Breast epithelium (tissue), 4 donors: ENCODE results near the gene FCHSD2. TPM values are rescaled to one million over a fixed set of nuclear protein-coding genes. Genes with fewer than 3 reads are reported as not detected.

ENCODE experiments used
- DNase-seq, 2 donors: peaks; one replicate each; pipeline ENCODE4 v3.0.0-alpha.2; 2019; ENCODE audit warnings: low spot score in 2 of 2
- H3K27ac ChIP-seq, 2 donors: fragments of 200-600 bp; sonication (generic) in 1 of 2; one replicate each; pipeline ENCODE4 v1.5.1; 2016 to 2019; ENCODE audit warnings: mild to moderate bottlenecking in 1 of 2
- H3K27me3 ChIP-seq, 2 donors: fragments of 200-600 bp; sonication (generic) in 1 of 2; one replicate each; pipeline versions ENCODE4 v1.5.1 to v1.6.0; 2017 to 2019; ENCODE audit warnings: control low read depth in 1 of 2, mild to moderate bottlenecking in 1 of 2
- H3K36me3 ChIP-seq: fragments of 200-600 bp; one replicate; pipeline ENCODE4 v1.5.1; 2019
- H3K4me1 ChIP-seq, 2 donors: fragments of 200-600 bp; sonication (generic); one replicate each; pipeline ENCODE4 v1.5.1; 2016 to 2019; ENCODE audit warnings: control low read depth in 1 of 2
- H3K4me3 ChIP-seq, 3 donors: fragments of 200-600 bp; sonication (generic); 1 replicate in 2 of 3; 2 replicates in 1 of 3; pipeline ENCODE4 v1.5.1; 2016 to 2019; ENCODE audit warnings: mild to moderate bottlenecking in 3 of 3, moderate library complexity in 2 of 3
- H3K9me3 ChIP-seq, 2 donors: fragments of 200-600 bp; sonication (generic) in 1 of 2; one replicate each; pipeline ENCODE4 v1.5.1; 2016 to 2019; ENCODE audit warnings: control low read depth in 1 of 2
- CTCF ChIP-seq, 3 donors: fragments of 450-650 bp; IDR thresholded peaks; one replicate each; pipeline ENCODE4 v1.5.1; 2016 to 2017; ENCODE audit warnings: antibody characterized with exemption in 3 of 3, mild to moderate bottlenecking in 3 of 3, moderate library complexity in 3 of 3
- POLR2A ChIP-seq: fragments of 450-650 bp; IDR thresholded peaks from one replicate; pipeline ENCODE4 v1.6.1; 2016; ENCODE audit warnings: antibody characterized with exemption, mild to moderate bottlenecking, moderate library complexity
- POLR2AphosphoS5 ChIP-seq, 3 donors: sonication (generic); formaldehyde crosslinking; IDR thresholded peaks; one replicate each; pipeline ENCODE4 v1.6.1; 2017; ENCODE audit warnings: antibody characterized with exemption in 3 of 3
- intact Hi-C: fragments of 100-400 bp; cut with DNase I; formaldehyde crosslinking; loops from one replicate; pipeline ENCODE4 v1.15.1; 2023; ENCODE audit warnings: low total_unique reads
- total RNA-seq, 3 donors: library from RNA; depleted of rRNA; stranded (reverse); fragments of >200 nt; gene quantifications; one replicate each; pipeline ENCODE4 v1.1.0, GENCODE V29; 2016

Gene FCHSD2
- total RNA-seq, 3 donors from 2014 or later, result 15.5 to 23.4 (median 19.0) TPM

GRCh38 chr11:72826191-72826941 lies 315.8 kb downstream of the FCHSD2 start:
- no peak for DNase-seq
- Histone ChIP-seq H3K4me1 (peaks cover 0 to 8% of the 10 kb centered on the region in 2 donors), H3K27ac (no peak overlapping the region), H3K4me3 (no peak overlapping the region), H3K9me3 (no peaks in the 10 kb centered on the region), H3K36me3 (no peaks in the 10 kb centered on the region), H3K27me3 (no peaks in the 10 kb centered on the region)
- no peak for TF ChIP-seq CTCF (IDR thresholded peaks at IDR 0.05)
- intact Hi-C loops, result loop anchor here (5.0 kb wide), 1 partner anchor 316 kb away; the partner anchor contains the start of gene FCHSD2

DNA sequence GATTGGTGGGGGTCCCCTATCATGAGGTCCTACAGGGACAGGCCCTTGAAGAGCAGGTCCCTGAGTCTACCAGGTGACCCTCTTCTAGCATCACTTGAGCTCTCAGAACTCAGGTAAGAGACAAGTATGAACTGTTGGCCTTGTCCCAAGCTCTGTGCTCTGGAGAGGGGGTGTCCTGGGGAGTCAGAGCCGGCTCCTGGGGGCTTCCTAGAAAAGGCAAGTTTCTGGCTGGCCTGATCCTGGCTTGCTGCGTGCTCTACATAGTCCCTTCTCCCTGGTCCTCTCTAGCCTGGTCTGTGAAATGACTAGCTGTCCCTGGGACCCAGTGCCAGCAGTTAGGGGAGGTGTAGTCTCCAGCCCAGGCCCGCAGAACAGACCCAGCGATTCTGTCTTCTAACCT lies 316.5 kb downstream of the FCHSD2 start:
- no peak overlapping the region for H3K27ac ChIP-seq
- no peaks in the 10 kb centered on the region for H3K9me3 ChIP-seq
- intact Hi-C loops, result loop anchor here (5.0 kb wide), 1 partner anchor 317 kb away; the partner anchor contains the start of gene FCHSD2
- DNase-seq, result no peak
- H3K36me3 ChIP-seq, result no peaks in the 10 kb centered on the region
- no peak overlapping the region for H3K4me3 ChIP-seq
- peaks cover 4 to 8% of the 10 kb centered on the region in 2 donors for H3K4me1 ChIP-seq
- TF ChIP-seq CTCF (IDR thresholded peaks at IDR 0.05), result no peak
- no peak for TF ChIP-seq POLR2A
- no peak for TF ChIP-seq POLR2AphosphoS5 (IDR thresholded peaks at IDR 0.05)
- H3K27me3 ChIP-seq, result no peaks in the 10 kb centered on the region

- no peak for DNase-seq
- H3K4me3 ChIP-seq, result no peak overlapping the region
- H3K4me1 ChIP-seq, result peaks cover 4 to 8% of the 10 kb centered on the region in 2 donors
- no peaks in the 10 kb centered on the region for H3K9me3 ChIP-seq
- no peak overlapping the region for H3K27ac ChIP-seq
- intact Hi-C loops, result loop anchor here (5.0 kb wide), 1 partner anchor 317 kb away; the partner anchor contains the start of gene FCHSD2
- H3K36me3 ChIP-seq, result no peaks in the 10 kb centered on the region
- TF ChIP-seq POLR2A (no peak), POLR2AphosphoS5 (IDR thresholded peaks at IDR 0.05) (no peak), CTCF (IDR thresholded peaks at IDR 0.05) (no peak)
- H3K27me3 ChIP-seq, result no peaks in the 10 kb centered on the region
Observed at GRCh38 chr11:72824811-72825505, 317.2 kb downstream of the FCHSD2 start.

GRCh38 chr11:72824020-72824419 lies 318.1 kb downstream of the FCHSD2 start:
- Histone ChIP-seq H3K4me3 (no peak overlapping the region), H3K36me3 (no peaks in the 10 kb centered on the region), H3K4me1 (peaks cover 4 to 8% of the 10 kb centered on the region in 2 donors), H3K27ac (no peak overlapping the region), H3K9me3 (no peaks in the 10 kb centered on the region), H3K27me3 (no peaks in the 10 kb centered on the region)
- TF ChIP-seq POLR2A, result no peak
- TF ChIP-seq CTCF (IDR thresholded peaks at IDR 0.05), result no peak
- TF ChIP-seq POLR2AphosphoS5 (IDR thresholded peaks at IDR 0.05), result no peak
- intact Hi-C loops, result no loop called here
- no peak for DNase-seq
